HepG2 (cell line): ENCODE data around the gene PLEKHA6.

Experiments used
- ATF2 ChIP-seq: sonication (generic); formaldehyde crosslinking; IDR thresholded peaks from 2 replicates; pipeline ENCODE4 v1.4.0; 2020; ENCODE audit warnings: missing genetic modification reagents
- ATF4 ChIP-seq, 2 experiments: fragments of 450-650 bp in 1 of 2; sonication (generic) in 1 of 2; formaldehyde crosslinking; IDR thresholded peaks; 2 replicates each; pipeline versions ENCODE4 v1.5.0 to v1.8.0; 2020 to 2022; ENCODE audit warnings: mild to moderate bottlenecking in 1 of 2, missing genetic modification reagents in 1 of 2
- CSRNP1 ChIP-seq: sonication (generic); formaldehyde crosslinking; IDR thresholded peaks from 2 replicates; pipeline ENCODE4 v1.8.1; 2023; ENCODE audit warnings: mild to moderate bottlenecking, missing genetic modification reagents
- CTCF ChIP-seq: sonication (generic); formaldehyde crosslinking; IDR thresholded peaks from 2 replicates; pipeline ENCODE4 v1.5.0; 2020; ENCODE audit warnings: mild to moderate bottlenecking, missing genetic modification reagents, moderate library complexity
- HCFC1 ChIP-seq: fragments of 150-350 bp; IDR thresholded peaks from 2 replicates; pipeline ENCODE4 v1.6.1; 2014; ENCODE audit warnings: low read depth, low read length
- HMG20B ChIP-seq: conservative IDR thresholded peaks from 2 replicates; pipeline ENCODE4 v1.6.1; 2016; ENCODE audit warnings: missing genetic modification reagents, missing compliant biosample characterization
- HNF4A ChIP-seq: sonication (generic); formaldehyde crosslinking; IDR thresholded peaks from 2 replicates; pipeline ENCODE4 v1.4.0; 2020; ENCODE audit warnings: missing genetic modification reagents
- MBNL3 ChIP-seq: fragments of 250-450 bp; sonication (Bioruptor Pico); conservative IDR thresholded peaks from 2 replicates; pipeline ENCODE4 v1.8.0; 2022; ENCODE audit warnings: mild to moderate bottlenecking, inconsistent platforms
- MXD1 ChIP-seq: sonication (generic); formaldehyde crosslinking; IDR thresholded peaks from 2 replicates; pipeline ENCODE4 v1.4.0; 2020; ENCODE audit warnings: mild to moderate bottlenecking, missing genetic modification reagents
- ZNF574 ChIP-seq: sonication (generic); formaldehyde crosslinking; IDR thresholded peaks from 2 replicates; pipeline ENCODE4 v1.4.0; 2020; ENCODE audit warnings: missing genetic modification reagents

- TF ChIP-seq MBNL3 (CRISPR knock-in tag): no peak
- peak; percentile 44 for TF ChIP-seq ZNF574 (CRISPR knock-in tag)
- TF ChIP-seq HMG20B (CRISPR knock-in tag): no peak
- TF ChIP-seq HNF4A (CRISPR knock-in tag): peak; percentile 72
- TF ChIP-seq CTCF (CRISPR knock-in tag): no peak
- TF ChIP-seq CSRNP1 (CRISPR knock-in tag): no peak; the same call in 1 of the 2 replicates
- no peak for TF ChIP-seq ATF2 (CRISPR knock-in tag)
- TF ChIP-seq HCFC1: no peak
- TF ChIP-seq ATF4 (CRISPR knock-in tag; IDR thresholded peaks at IDR 0.05): 0 out of 4 replicates have a peak, but pooled peaks of 1 of the 2 experiments have one; percentile 16
- TF ChIP-seq MXD1 (CRISPR knock-in tag): peak; percentile 47; the same call in 1 of the 2 replicates
Measured at GRCh38 chr1:204377800-204378668, 18.3 kb upstream of the PLEKHA6 start.
